OCI-LY1 (cell line): ENCODE data around the gene C1orf116.

Experiments
- CTCF ChIP-seq: fragments of 200-600 bp; sonication (generic), shearing (Covaris generic); IDR thresholded peaks from 2 replicates; pipeline ENCODE4 v1.5.1; 2017; ENCODE audit warnings: mild to moderate bottlenecking, antibody characterized with exemption, low read length, moderate library complexity, mixed read lengths
- EZH2 ChIP-seq: fragments of 200-600 bp; sonication (generic), shearing (Covaris generic); IDR thresholded peaks from 2 replicates; pipeline ENCODE4 v1.8.0; 2017; ENCODE audit warnings: borderline replicate concordance, mixed run types, mild to moderate bottlenecking, antibody characterized with exemption, low read length, moderate library complexity, mixed read lengths

GRCh38 chr1:207050480-207051190, 18.1 kb upstream of the C1orf116 start:
- TF ChIP-seq CTCF, result no peak
- no peak for TF ChIP-seq EZH2
